ENCODE results near the gene BATF. TPM values are rescaled to one million over a fixed set of nuclear protein-coding genes. Genes with fewer than 3 reads are reported as not detected.

BATF gene
- total RNA-seq, 1 experiment from 2014 or later = not detected

- Histone ChIP-seq H3K9me3 (ENCODE audit: low read length) (no peaks in the 10 kb centered on the region), H3K27me3 (ENCODE audit: low read length) (no peaks in the 10 kb centered on the region), H2AFZ (ENCODE audit: low read length) (no peak overlapping the region), H4K20me1 (ENCODE audit: insufficient read depth, low read depth, low read length) (peaks cover 4% of the 10 kb centered on the region; the same call in 1 of the 2 replicates), H3K9me2 (replicated peaks; ENCODE audit: insufficient read depth, low read length) (no peaks in the 10 kb centered on the region), H3K4me1 (ENCODE audit: low read length) (peaks cover 19% of the 10 kb centered on the region), H3K79me2 (ENCODE audit: low read length) (no peaks in the 10 kb centered on the region), H3K4me2 (ENCODE audit: low read depth, low read length, poor library complexity, severe bottlenecking) (no peak overlapping the region), H3K36me3 (ENCODE audit: insufficient read depth, low read length) (no peaks in the 10 kb centered on the region), H3K9ac (ENCODE audit: low read length) (no peak overlapping the region), H3K27ac (ENCODE audit: low read length) (no peak overlapping the region), H3K4me3 (ENCODE audit: low read length) (no peak overlapping the region)
- no peak for DNase-seq
Observed at GRCh38 chr14:75519826-75520728, 2.2 kb upstream of the BATF start.

- Histone ChIP-seq H3K4me1 (ENCODE audit: low read length) (peaks cover 11% of the 10 kb centered on the region), H3K79me2 (ENCODE audit: low read length) (no peaks in the 10 kb centered on the region), H3K4me2 (ENCODE audit: low read depth, low read length, poor library complexity, severe bottlenecking) (no peak overlapping the region), H3K9ac (ENCODE audit: low read length) (no peak overlapping the region), H3K27me3 (ENCODE audit: low read length) (no peaks in the 10 kb centered on the region), H2AFZ (ENCODE audit: low read length) (no peak overlapping the region), H3K9me3 (ENCODE audit: low read length) (no peaks in the 10 kb centered on the region), H3K4me3 (ENCODE audit: low read length) (no peak overlapping the region), H4K20me1 (ENCODE audit: insufficient read depth, low read depth, low read length) (peaks cover 3% of the 10 kb centered on the region; the same call in 1 of the 2 replicates), H3K9me2 (replicated peaks; ENCODE audit: insufficient read depth, low read length) (no peaks in the 10 kb centered on the region), H3K27ac (ENCODE audit: low read length) (no peak overlapping the region), H3K36me3 (ENCODE audit: insufficient read depth, low read length) (no peaks in the 10 kb centered on the region)
- no peak for DNase-seq
Observed at GRCh38 chr14:75520852-75521251, 1.4 kb upstream of the BATF start.

DNA sequence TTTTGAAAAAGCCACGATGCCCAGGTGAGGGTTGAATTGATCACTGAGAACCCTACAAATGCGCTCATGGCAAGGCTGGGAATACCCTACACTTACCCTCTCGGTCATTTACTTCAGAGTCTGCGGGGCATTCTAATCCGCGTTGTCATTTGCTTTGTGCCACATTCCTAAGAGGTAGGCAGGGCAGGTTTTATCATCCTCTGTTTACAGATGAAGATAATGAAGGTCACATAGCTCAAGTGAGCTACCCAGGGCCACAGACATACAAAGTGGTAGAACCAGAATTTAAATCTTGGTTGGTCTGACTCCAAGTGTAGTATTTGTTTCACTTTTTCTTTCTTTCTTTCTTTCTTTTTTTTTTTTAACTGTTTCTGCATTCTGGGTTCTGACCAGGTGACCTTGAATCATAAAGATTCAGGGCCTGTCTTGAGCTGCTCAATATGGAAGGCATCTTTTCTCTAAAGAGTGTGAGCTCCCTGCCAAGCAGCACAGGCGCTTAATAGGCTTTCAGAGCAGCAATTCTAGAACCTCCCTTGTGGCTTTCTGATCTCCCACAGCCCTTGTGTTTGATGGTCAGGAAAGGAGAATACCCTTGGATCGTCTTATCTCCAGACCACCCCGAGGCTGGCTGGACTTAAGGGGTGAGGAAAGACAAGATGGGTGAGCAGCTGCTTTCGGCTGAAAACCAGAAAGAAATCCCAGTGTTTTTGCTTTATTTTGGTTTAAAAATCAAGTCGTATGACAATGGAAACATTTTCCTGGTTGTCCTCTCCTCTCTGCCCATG lies 662 bp upstream of the BATF start:
- Histone ChIP-seq H4K20me1 (ENCODE audit: insufficient read depth, low read depth, low read length) (no peaks in the 10 kb centered on the region; the same call in 1 of the 2 replicates), H3K4me1 (ENCODE audit: low read length) (peaks cover 4% of the 10 kb centered on the region), H3K27me3 (ENCODE audit: low read length) (no peaks in the 10 kb centered on the region), H3K9me3 (ENCODE audit: low read length) (no peaks in the 10 kb centered on the region), H3K79me2 (ENCODE audit: low read length) (no peaks in the 10 kb centered on the region), H3K9ac (ENCODE audit: low read length) (no peak overlapping the region), H2AFZ (ENCODE audit: low read length) (no peak overlapping the region), H3K4me3 (ENCODE audit: low read length) (no peak overlapping the region), H3K36me3 (ENCODE audit: insufficient read depth, low read length) (no peaks in the 10 kb centered on the region), H3K9me2 (replicated peaks; ENCODE audit: insufficient read depth, low read length) (no peaks in the 10 kb centered on the region), H3K4me2 (ENCODE audit: low read depth, low read length, poor library complexity, severe bottlenecking) (no peak overlapping the region), H3K27ac (ENCODE audit: low read length) (no peak overlapping the region)
- no peak for DNase-seq

- H3K4me3 ChIP-seq (ENCODE audit: low read length) = no peak overlapping the region
- H3K79me2 ChIP-seq (ENCODE audit: low read length) = no peaks in the 10 kb centered on the region
- H3K27me3 ChIP-seq (ENCODE audit: low read length) = no peaks in the 10 kb centered on the region
- H3K4me2 ChIP-seq (ENCODE audit: low read depth, low read length, poor library complexity, severe bottlenecking) = no peak overlapping the region
- no peaks in the 10 kb centered on the region for H3K36me3 ChIP-seq (ENCODE audit: insufficient read depth, low read length)
- H3K4me1 ChIP-seq (ENCODE audit: low read length) = peaks cover 4% of the 10 kb centered on the region
- no peaks in the 10 kb centered on the region for H3K9me2 ChIP-seq (replicated peaks; ENCODE audit: insufficient read depth, low read length)
- no peaks in the 10 kb centered on the region; the same call in 1 of the 2 replicates for H4K20me1 ChIP-seq (ENCODE audit: insufficient read depth, low read depth, low read length)
- H3K9ac ChIP-seq (ENCODE audit: low read length) = no peak overlapping the region
- no peaks in the 10 kb centered on the region for H3K9me3 ChIP-seq (ENCODE audit: low read length)
- no peak for DNase-seq
- H3K27ac ChIP-seq (ENCODE audit: low read length) = no peak overlapping the region
- no peak overlapping the region for H2AFZ ChIP-seq (ENCODE audit: low read length)
Observed at GRCh38 chr14:75522983-75523318, 682 bp downstream of the BATF start.

DNA sequence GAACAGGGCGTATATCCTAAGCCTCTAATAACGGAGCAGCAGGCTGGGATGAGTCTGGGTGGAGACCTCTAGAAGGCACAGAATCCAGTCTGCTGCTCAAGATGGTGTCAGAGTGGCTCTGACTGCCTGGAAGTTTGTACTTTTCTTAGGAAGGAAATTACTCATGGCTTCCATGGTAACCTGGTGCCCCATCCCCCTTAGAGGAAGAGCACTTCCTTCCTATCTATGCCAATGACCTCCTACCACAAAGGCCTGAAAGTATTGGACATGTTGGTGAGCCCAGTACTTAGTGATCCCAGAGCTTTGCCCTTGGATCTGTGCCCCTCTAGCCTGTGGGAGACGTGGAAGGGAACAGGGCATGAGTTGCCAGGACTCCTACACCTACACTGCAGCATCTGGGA lies 1.5 kb downstream of the BATF start:
- Histone ChIP-seq H3K4me2 (ENCODE audit: low read depth, low read length, poor library complexity, severe bottlenecking) (no peak overlapping the region), H2AFZ (ENCODE audit: low read length) (no peak overlapping the region), H3K4me1 (ENCODE audit: low read length) (peaks cover 4% of the 10 kb centered on the region), H3K9me3 (ENCODE audit: low read length) (no peaks in the 10 kb centered on the region), H3K27ac (ENCODE audit: low read length) (no peak overlapping the region), H4K20me1 (ENCODE audit: insufficient read depth, low read depth, low read length) (no peaks in the 10 kb centered on the region; the same call in 1 of the 2 replicates), H3K9ac (ENCODE audit: low read length) (no peak overlapping the region), H3K79me2 (ENCODE audit: low read length) (no peaks in the 10 kb centered on the region), H3K27me3 (ENCODE audit: low read length) (no peaks in the 10 kb centered on the region), H3K4me3 (ENCODE audit: low read length) (no peak overlapping the region), H3K36me3 (ENCODE audit: insufficient read depth, low read length) (no peaks in the 10 kb centered on the region), H3K9me2 (replicated peaks; ENCODE audit: insufficient read depth, low read length) (no peaks in the 10 kb centered on the region)
- no peak for DNase-seq

DNA sequence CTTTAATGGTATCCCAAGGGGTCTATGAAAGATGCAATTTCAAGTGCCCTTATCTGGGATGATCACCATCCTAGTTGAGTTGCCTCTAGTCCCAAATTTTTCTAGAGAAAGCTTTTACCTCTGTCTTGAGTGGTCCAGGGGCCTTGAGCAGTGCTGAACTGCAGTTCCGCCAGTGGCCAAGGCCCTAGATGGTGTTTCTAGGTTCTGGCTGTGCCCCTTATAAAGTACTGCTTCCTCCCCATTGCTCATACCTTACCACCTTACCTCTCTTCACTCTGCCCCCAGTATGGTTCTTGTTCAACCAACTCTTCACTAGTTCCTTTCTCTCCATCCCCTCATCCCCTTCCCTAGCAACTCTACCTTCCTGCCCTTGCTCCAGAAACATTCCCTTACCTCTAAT lies 3.7 kb downstream of the BATF start:
- Histone ChIP-seq H3K9me3 (ENCODE audit: low read length) (no peaks in the 10 kb centered on the region), H3K4me1 (ENCODE audit: low read length) (peaks cover 4% of the 10 kb centered on the region), H3K9me2 (replicated peaks; ENCODE audit: insufficient read depth, low read length) (no peaks in the 10 kb centered on the region), H3K36me3 (ENCODE audit: insufficient read depth, low read length) (no peaks in the 10 kb centered on the region), H3K79me2 (ENCODE audit: low read length) (no peaks in the 10 kb centered on the region), H4K20me1 (ENCODE audit: insufficient read depth, low read depth, low read length) (no peaks in the 10 kb centered on the region), H2AFZ (ENCODE audit: low read length) (no peak overlapping the region), H3K4me2 (ENCODE audit: low read depth, low read length, poor library complexity, severe bottlenecking) (no peak overlapping the region), H3K27ac (ENCODE audit: low read length) (no peak overlapping the region), H3K9ac (ENCODE audit: low read length) (no peak overlapping the region), H3K27me3 (ENCODE audit: low read length) (no peaks in the 10 kb centered on the region), H3K4me3 (ENCODE audit: low read length) (no peak overlapping the region)
- no peak for DNase-seq

GRCh38 chr14:75527449-75528163 lies 5.3 kb downstream of the BATF start:
- Histone ChIP-seq H3K9me2 (replicated peaks; ENCODE audit: insufficient read depth, low read length) (no peaks in the 10 kb centered on the region), H4K20me1 (ENCODE audit: insufficient read depth, low read depth, low read length) (no peaks in the 10 kb centered on the region), H3K9me3 (ENCODE audit: low read length) (no peaks in the 10 kb centered on the region), H3K27ac (ENCODE audit: low read length) (no peak overlapping the region), H2AFZ (ENCODE audit: low read length) (no peak overlapping the region), H3K36me3 (ENCODE audit: insufficient read depth, low read length) (no peaks in the 10 kb centered on the region), H3K9ac (ENCODE audit: low read length) (no peak overlapping the region), H3K4me3 (ENCODE audit: low read length) (no peak overlapping the region), H3K79me2 (ENCODE audit: low read length) (no peaks in the 10 kb centered on the region), H3K4me2 (ENCODE audit: low read depth, low read length, poor library complexity, severe bottlenecking) (no peak overlapping the region), H3K4me1 (ENCODE audit: low read length) (no peaks in the 10 kb centered on the region; the same call in 1 of the 2 replicates), H3K27me3 (ENCODE audit: low read length) (no peaks in the 10 kb centered on the region)
- no peak for DNase-seq

DNA sequence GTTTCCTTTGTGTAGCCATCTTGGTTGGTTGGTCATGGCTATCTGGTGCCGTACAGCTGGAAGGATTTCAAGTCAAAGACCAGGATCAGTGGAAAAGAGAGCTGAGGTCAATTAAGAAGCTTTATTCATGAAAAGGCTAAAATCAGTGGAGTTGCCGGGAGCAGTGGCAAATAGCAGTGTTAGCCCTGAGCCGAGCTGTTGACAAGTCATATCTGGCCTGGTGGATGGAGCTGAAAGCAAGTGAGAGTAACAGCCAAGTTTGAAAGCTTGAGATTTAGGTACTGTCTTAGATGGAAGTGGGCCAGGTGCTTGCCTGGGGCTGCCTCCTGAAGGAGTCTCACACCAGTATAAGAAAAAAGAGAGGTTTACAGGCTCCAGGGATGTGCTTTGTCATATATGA lies 9.0 kb downstream of the BATF start:
- no peak for DNase-seq
- H3K27ac ChIP-seq (ENCODE audit: low read length) = no peak overlapping the region

More for the DNA sequence above, 9.0 kb downstream of the BATF start:
- no peaks in the 10 kb centered on the region for H3K9me2 ChIP-seq (replicated peaks; ENCODE audit: insufficient read depth, low read length)
- H3K4me1 ChIP-seq (ENCODE audit: low read length) = no peaks in the 10 kb centered on the region
- H2AFZ ChIP-seq (ENCODE audit: low read length) = no peak overlapping the region
- H3K79me2 ChIP-seq (ENCODE audit: low read length) = no peaks in the 10 kb centered on the region
- no peak overlapping the region for H3K9ac ChIP-seq (ENCODE audit: low read length)
- no peaks in the 10 kb centered on the region for H3K36me3 ChIP-seq (ENCODE audit: insufficient read depth, low read length)
- H3K4me3 ChIP-seq (ENCODE audit: low read length) = no peak overlapping the region
- no peaks in the 10 kb centered on the region for H3K27me3 ChIP-seq (ENCODE audit: low read length)
- H3K4me2 ChIP-seq (ENCODE audit: low read depth, low read length, poor library complexity, severe bottlenecking) = no peak overlapping the region
- H3K9me3 ChIP-seq (ENCODE audit: low read length) = no peaks in the 10 kb centered on the region
- H4K20me1 ChIP-seq (ENCODE audit: insufficient read depth, low read depth, low read length) = no peaks in the 10 kb centered on the region
